Mucosa of descending colon (tissue), 3 donors: ENCODE measurements around the gene DOCK8. TPM values are rescaled to one million over a fixed set of nuclear protein-coding genes. Genes with fewer than 3 reads are reported as not detected.

Experiments used
- ATAC-seq: fragments of 200-7000 bp; cut with Tn5 transposase; one replicate; pipeline ENCODE4 v1.9.1; 2020; ENCODE audit warnings: mild to moderate bottlenecking, moderate library complexity
- DNase-seq, 3 donors: peaks; one replicate each; pipeline ENCODE4 v3.0.0-alpha.2; 2020
- H3K36me3 ChIP-seq: fragments of 200-600 bp; one replicate; pipeline ENCODE4 v1.8.0; 2021; ENCODE audit warnings: low read depth, mild to moderate bottlenecking
- H3K4me1 ChIP-seq: fragments of 200-600 bp; one replicate; pipeline ENCODE4 v1.8.0; 2021; ENCODE audit warnings: low read depth, mild to moderate bottlenecking
- H3K4me3 ChIP-seq: fragments of 200-600 bp; one replicate; pipeline ENCODE4 v1.8.0; 2021; ENCODE audit warnings: mild to moderate bottlenecking
- H3K9me3 ChIP-seq: fragments of 200-600 bp; one replicate; pipeline ENCODE4 v1.8.0; 2021; ENCODE audit warnings: mild to moderate bottlenecking
- intact Hi-C, 2 donors: fragments of 100-400 bp; cut with DNase I in 1 of 2; cut with micrococcal nuclease in 1 of 2; formaldehyde crosslinking; loops; one replicate each; pipeline versions ENCODE4 v1.11.0 to v1.11.1; 2022; cut with DNase I, micrococcal nuclease
- total RNA-seq, 3 donors: library from RNA; stranded (reverse); fragmentation: NEBNext Ultra II Directional in 2 of 3; extraction: Animal tissue kit (Norgen Biotek cat#: 25700) in 2 of 3; gene quantifications; one replicate each; pipeline versions ENCODE4 v1.2.1 to v1.2.4, GENCODE V29; 2021 to 2023
- TF ChIP-seq, protein P1 (sequence below): fragments of 200-600 bp; IDR thresholded peaks from one replicate; pipeline ENCODE4 v1.8.0; 2022; ENCODE audit warnings: antibody characterized with exemption, mild to moderate bottlenecking
- donor health status: DM: no; HTN: no; CAD: no; lungs with moderate emphysema.
- donor health status: DM: no; HTN: no; CAD: no.
- donor health status: DM: no; HTN: yes; CAD: no.

DOCK8 gene
- total RNA-seq, 3 donors from 2014 or later, result 13.5 to 16.6 (median 15.7) TPM

DNA sequence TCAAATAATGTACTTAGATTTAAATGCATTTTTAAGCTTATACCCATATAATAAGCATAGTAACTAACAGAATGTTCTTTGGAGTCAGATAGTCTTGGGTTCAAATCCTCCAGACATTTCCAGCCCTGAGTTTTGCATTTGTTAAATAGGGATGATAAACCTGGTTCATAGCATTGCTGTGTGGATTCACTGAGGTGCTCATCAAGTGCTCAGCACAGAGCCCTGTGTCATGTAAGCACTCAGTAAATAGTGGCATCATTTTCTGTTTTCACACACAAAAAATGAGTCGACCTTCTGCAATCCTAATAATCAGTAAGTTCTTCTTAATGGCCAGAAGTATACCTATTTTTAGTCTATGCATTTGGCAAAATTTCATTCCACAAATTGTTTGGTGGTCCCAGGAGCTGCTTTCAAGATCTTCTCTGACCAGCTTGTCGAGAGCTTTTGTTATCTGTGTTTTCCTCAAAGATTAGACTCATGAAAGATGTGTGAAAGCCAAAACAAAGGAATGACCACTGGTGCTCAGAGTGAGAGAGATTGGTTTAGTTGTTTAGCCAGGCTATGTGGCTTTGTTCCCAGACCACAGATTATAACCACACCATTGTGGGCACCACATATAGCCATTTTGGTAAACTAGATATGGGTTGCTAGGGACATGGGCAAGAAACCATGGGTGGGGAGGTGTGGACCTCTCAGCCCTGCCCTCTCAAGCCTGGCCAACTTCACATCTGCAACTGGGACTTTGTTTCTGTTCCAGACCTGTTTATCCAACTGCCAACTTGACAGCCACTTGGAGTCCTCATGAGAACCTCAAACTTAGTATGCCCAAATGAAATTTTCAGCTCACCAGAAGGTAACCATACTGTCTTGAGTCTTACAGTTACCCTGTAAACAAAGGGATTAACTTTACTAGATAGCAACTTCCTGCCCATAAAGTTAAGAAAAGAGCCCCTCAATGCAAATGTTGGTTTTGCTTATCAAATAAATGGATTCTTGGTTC, 45.0 kb downstream of the DOCK8 start:
- TF ChIP-seq, protein P1, sequence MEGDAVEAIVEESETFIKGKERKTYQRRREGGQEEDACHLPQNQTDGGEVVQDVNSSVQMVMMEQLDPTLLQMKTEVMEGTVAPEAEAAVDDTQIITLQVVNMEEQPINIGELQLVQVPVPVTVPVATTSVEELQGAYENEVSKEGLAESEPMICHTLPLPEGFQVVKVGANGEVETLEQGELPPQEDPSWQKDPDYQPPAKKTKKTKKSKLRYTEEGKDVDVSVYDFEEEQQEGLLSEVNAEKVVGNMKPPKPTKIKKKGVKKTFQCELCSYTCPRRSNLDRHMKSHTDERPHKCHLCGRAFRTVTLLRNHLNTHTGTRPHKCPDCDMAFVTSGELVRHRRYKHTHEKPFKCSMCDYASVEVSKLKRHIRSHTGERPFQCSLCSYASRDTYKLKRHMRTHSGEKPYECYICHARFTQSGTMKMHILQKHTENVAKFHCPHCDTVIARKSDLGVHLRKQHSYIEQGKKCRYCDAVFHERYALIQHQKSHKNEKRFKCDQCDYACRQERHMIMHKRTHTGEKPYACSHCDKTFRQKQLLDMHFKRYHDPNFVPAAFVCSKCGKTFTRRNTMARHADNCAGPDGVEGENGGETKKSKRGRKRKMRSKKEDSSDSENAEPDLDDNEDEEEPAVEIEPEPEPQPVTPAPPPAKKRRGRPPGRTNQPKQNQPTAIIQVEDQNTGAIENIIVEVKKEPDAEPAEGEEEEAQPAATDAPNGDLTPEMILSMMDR, result no peak
- no peaks in the 10 kb centered on the region for H3K36me3 ChIP-seq
- no peaks in the 10 kb centered on the region for H3K4me1 ChIP-seq
- no peak overlapping the region for H3K4me3 ChIP-seq
- intact Hi-C loops, result no loop called here
- ATAC-seq (no peak), DNase-seq (no peak)
- no peaks in the 10 kb centered on the region for H3K9me3 ChIP-seq

DNA sequence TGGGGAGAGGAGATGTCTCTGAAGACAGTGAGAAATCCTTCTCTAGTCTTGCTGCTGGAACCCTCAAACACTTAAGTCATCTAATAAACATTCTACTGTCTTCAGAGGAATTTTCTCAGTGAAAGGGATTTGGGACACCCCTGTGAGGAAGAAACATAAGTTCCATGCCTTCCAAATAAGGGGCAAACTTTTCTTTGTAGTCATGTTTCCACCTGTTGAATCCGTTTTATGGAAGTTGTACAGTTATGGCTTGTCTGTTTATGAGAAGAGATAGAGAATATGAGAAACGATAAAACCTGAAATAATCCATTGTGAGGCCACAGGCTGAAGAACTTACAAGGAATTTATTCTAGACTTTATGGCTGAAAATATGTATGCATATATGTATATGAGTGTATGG, 49.6 kb downstream of the DOCK8 start:
- no peaks in the 10 kb centered on the region for H3K36me3 ChIP-seq
- no peak overlapping the region for H3K4me3 ChIP-seq
- ATAC-seq (no peak), DNase-seq (no peak)
- H3K4me1 ChIP-seq, result no peaks in the 10 kb centered on the region
- TF ChIP-seq, protein P1, result no peak
- intact Hi-C loops, result no loop called here
- H3K9me3 ChIP-seq, result no peaks in the 10 kb centered on the region

DNA sequence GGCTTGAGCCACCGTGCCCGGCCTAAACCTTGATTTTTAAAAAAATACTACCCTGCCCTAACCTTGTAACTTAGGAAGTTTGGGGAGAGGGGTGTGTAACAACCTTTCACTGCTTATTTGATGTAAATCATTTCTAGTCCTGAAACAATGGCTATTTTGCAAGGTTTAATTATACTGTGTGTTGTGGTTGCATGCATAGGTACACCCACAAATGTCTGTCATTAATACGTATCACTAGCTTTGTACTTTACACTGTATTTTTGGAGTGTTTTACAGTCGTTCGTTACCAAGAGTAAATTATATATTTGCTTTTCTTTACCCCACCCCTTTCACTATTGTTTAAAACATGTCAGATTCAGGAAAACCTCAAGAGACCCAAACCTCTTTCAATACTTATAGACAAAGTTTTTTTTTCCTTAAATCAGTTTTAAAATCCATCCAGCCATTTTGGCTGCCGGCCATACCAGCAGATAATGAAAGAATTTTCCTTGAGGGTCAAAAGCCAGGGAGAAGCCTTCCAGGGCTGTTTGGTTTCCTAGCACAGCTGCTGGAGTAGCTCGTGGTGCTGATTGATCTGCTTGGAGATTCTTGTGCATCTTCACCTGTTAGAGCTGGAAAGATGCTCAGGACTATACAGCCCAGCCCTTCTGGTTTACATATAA, 50.7 kb downstream of the DOCK8 start:
- no peak overlapping the region for H3K4me3 ChIP-seq
- H3K9me3 ChIP-seq, result no peaks in the 10 kb centered on the region
- no peaks in the 10 kb centered on the region for H3K4me1 ChIP-seq
- TF ChIP-seq, protein P1, result no peak
- intact Hi-C loops, result no loop called here
- DNase-seq (no peak), ATAC-seq (no peak)
- no peaks in the 10 kb centered on the region for H3K36me3 ChIP-seq

DNA sequence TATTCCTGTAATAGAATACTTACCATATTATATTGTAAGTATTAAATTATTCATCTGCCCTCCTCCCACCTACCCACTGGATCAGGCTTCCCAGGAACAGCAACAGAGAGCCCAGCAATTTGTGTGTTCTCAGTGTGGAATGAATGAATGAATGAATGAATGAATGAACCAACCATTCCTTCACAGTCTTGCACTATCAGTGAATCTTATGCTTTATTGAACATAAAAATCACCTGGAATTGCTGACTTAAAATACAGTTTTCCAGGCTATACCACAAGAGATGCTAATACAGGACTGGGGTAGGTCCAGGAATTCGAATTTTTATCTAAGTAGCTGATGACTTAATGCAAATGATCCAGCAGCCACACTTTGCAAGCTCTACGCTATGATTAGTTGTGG, 51.6 kb downstream of the DOCK8 start:
- Histone ChIP-seq H3K4me3 (no peak overlapping the region), H3K4me1 (no peaks in the 10 kb centered on the region), H3K36me3 (no peaks in the 10 kb centered on the region), H3K9me3 (no peaks in the 10 kb centered on the region)
- intact Hi-C loops, result no loop called here
- no peak for ATAC-seq
- DNase-seq, result no peak
- TF ChIP-seq, protein P1, result no peak

DNA sequence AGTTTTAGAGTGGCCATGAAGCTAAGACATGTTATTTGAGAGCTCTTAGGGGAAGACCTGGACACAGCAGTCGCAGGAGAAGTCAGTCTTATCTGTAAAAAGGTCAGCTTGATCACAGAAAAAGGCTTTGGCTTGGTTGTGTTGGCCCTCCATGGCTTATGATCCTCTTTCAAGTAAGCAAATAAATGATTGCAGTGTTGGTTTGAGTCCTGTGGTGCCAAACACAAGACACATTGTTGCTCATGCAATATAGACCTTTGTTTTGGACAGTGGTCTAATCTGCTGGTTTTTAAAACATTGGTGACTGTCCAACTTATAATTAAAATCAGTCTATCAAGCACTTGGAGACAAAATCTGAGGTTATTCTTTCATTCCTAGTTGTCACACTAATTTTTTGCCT, 54.0 kb downstream of the DOCK8 start:
- intact Hi-C loops, result no loop called here
- no peak for ATAC-seq
- no peaks in the 10 kb centered on the region for H3K36me3 ChIP-seq

More for the DNA sequence above, 54.0 kb downstream of the DOCK8 start:
- no peaks in the 10 kb centered on the region for H3K4me1 ChIP-seq
- TF ChIP-seq, protein P1, result no peak
- H3K9me3 ChIP-seq, result no peaks in the 10 kb centered on the region
- H3K4me3 ChIP-seq, result no peak overlapping the region
- no peak for DNase-seq
